KOPT-K1 (cell line): ENCODE measurements around the gene CSN3.

Experiments
- H3K27ac ChIP-seq: fragments of 200-600 bp; sonication (generic); 2 replicates; pipeline ENCODE4 v1.5.1; 2016; ENCODE audit warnings: antibody characterized with exemption, mild to moderate bottlenecking, low read depth, low read length; ENCODE audit not compliant: poor library complexity, severe bottlenecking
- H3K36me3 ChIP-seq: fragments of 200-600 bp; sonication (generic); 2 replicates; pipeline ENCODE4 v1.5.1; 2017; ENCODE audit warnings: antibody characterized with exemption, mild to moderate bottlenecking, low read length, moderate library complexity; ENCODE audit not compliant: insufficient read depth
- H3K9me3 ChIP-seq: fragments of 200-600 bp; sonication (generic); 2 replicates; pipeline ENCODE4 v1.5.1; 2017; ENCODE audit warnings: antibody characterized with exemption, low read length, mild to moderate bottlenecking; ENCODE audit not compliant: insufficient read depth, poor library complexity, severe bottlenecking

The CSN3 gene

DNA sequence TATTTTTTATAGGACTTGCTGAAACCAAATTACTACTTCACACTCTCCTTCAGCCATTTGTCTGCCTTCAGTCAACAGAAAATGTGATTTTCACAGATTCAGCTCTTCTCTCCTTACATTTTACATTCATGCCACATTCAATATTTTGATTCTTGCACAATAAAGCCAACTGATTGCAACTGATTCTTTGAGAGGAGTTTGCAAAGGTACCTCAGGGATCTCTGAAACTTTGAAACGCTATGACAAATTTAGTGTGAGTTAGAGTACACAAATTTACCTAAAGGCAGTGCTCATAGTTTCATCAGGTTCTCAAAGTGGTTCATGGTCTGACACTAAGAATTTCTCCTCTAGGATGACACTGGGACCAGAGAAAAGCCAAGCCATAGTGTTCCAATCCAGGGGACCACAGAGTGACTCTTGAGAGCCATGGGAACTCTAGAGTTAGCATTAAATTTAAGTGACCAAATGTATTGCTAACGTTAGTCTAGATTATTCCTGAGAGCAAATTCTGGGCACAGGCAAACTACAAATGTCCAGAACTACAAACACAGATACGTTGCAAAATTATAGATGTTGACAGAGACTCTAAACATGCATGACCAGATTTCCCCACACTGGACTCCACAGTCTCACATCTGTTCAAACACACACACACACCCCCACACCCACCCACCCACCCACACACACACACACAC lies 9.0 kb downstream of the CSN3 start:
- H3K9me3 ChIP-seq: no peaks in the 10 kb centered on the region
- H3K27ac ChIP-seq: no peak overlapping the region
- no peaks in the 10 kb centered on the region for H3K36me3 ChIP-seq

DNA sequence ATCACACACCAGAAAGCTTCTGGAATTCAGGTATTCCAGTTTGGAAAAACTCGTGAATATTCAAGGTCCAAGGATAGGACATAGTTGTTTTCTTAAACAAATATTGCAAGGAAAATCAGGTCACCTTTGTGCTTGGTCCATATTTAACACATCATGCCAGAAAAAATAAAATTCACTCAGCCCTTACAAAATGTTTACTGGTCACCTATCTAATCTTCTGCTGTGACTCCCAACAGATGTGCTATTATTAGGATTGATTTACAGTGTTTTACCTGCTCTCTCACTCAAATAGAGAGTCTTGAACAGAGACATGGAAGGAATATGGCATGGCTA lies 9.5 kb downstream of the CSN3 start:
- Histone ChIP-seq H3K36me3 (no peaks in the 10 kb centered on the region), H3K27ac (no peak overlapping the region), H3K9me3 (no peaks in the 10 kb centered on the region)

DNA sequence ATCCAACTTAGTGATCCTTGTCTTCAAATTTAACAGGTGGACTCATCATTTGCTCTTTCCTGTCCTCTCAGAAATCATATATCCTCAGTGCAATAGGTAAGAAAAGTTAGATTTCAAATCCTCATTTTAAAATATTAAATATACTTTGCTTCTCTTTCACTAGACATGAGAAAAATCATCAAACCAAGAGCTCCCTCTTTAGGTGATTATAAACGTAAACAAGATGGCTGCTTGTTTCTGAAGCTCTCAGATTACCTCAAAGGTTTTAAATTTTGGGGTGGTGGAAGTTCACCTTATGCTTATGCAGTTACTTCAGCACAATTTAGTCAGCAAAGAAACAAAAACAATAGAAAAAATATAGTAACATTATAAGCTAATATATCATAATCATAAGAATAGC lies 27.3 kb downstream of the CSN3 start:
- H3K9me3 ChIP-seq: no peaks in the 10 kb centered on the region
- no peak overlapping the region for H3K27ac ChIP-seq

DNA sequence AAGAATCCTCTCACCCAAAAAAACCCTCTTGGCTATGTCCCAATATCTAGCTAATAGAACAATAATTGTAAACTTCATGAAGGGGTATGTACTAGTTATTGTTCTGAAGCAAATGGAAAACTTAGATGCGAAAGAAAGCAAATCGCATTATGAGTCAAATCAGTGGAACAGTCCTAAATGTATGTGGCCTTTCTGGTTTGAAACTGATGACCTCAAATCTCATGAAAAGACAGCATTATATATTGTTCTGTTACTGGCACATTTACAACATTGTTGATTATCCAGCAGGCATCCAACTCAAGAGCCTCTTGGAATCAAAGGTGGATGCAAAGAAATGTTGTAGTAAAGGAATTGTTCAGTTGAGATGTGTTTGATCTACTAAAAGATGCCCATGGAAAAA lies 34.7 kb downstream of the CSN3 start:
- Histone ChIP-seq H3K9me3 (no peaks in the 10 kb centered on the region), H3K27ac (no peak overlapping the region), H3K36me3 (no peaks in the 10 kb centered on the region)

More for the DNA sequence above, 27.3 kb downstream of the CSN3 start:
- no peaks in the 10 kb centered on the region for H3K36me3 ChIP-seq

DNA sequence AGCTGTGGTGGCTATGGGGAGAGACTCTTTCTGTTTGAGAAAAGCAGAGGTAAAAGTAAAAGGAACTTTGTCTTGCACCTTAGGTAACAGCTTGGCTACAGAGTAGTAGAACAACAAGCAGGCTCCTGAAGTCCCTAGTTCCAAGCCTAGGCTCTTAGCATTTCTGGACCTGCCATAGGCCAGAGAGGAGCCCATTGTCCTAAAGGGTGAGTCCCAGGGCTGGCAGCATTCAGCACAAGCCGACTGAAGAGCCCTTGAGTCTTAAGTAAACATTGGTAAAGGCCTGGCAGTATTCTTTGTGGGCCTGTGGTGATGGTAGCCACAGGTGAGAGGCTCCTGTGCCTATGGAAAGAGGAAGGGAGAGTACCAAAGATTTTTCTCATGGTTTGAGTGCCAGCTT lies 38.2 kb downstream of the CSN3 start:
- Histone ChIP-seq H3K9me3 (no peaks in the 10 kb centered on the region), H3K36me3 (no peaks in the 10 kb centered on the region), H3K27ac (no peak overlapping the region)

DNA sequence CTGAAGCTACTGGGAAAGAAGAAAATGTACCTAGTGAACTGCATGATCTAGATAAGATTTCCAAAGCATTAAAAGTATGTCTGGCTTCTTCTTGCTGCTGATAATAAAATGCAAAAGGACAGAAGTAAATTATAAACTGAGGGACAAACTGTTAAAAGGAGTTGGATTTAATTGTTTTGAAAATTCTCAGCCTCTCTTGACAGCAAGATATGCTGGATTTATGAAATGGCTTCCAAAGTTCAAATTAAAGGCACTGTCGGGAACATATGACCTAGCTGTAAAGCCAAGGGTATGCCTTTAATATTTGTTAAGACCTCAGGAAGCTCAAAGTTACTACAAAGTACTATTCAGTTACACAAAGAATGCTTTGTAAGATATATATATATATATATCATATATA lies 46.3 kb downstream of the CSN3 start:
- no peaks in the 10 kb centered on the region for H3K9me3 ChIP-seq

DNA sequence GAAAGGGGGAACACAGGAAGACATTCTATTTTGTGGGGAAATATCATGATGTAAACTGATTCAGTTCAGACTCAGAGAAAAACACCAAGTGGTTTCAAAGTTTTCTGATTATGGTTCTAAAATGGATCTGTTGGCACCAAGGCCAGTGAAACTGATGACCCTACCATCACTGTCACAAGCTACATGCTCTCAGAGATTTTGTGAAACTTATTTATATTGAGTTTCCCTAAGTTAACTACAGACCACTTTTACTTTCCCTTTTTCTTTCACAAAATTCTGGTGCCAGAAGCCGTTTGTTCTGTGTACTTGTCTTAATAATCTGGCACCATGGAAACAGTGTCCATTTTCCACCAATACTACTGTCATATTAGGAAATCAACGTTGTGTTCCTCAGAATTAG lies 48.9 kb downstream of the CSN3 start:
- Histone ChIP-seq H3K9me3 (no peaks in the 10 kb centered on the region), H3K27ac (no peak overlapping the region), H3K36me3 (no peaks in the 10 kb centered on the region)

More for the DNA sequence above, 46.3 kb downstream of the CSN3 start:
- Histone ChIP-seq H3K36me3 (no peaks in the 10 kb centered on the region), H3K27ac (no peak overlapping the region)

DNA sequence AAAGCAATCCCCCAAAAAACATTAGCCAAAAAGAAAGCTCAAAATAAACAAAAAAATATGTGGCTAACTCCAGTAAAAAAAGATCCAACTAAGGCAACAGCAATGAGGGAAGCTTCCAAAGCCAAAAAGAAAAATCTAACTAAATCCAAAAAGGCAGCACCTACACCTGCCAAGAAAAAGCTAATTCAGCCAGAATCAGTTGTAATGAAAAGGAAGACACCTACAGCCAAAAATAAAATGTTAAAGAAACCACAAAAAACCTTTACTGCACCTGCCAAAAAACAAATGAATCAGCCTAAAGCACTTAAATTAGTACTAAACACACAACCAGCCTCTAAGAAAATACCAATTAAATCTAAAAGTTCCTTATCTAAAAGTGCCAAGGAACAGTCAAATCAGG lies 55.2 kb downstream of the CSN3 start:
- Histone ChIP-seq H3K27ac (no peak overlapping the region), H3K36me3 (no peaks in the 10 kb centered on the region), H3K9me3 (no peaks in the 10 kb centered on the region)

DNA sequence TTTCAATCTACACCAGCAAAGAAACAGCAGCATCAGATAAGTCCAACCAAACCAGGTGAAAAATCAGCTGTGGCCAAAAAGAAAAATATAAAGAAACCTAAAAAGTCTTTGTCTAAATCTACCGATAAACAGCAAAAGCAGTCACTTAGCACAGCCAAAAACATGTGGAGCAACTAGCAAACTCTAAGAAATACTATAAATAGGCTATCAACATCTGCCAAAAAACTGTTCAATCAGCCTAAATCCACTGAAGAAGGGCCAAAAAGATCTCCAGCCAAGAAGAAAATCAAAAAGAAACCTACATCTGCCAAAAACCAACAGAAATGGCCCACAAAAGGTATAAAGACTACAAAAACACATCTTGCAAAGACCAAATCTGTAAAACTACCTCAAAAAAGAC lies 55.7 kb downstream of the CSN3 start:
- Histone ChIP-seq H3K9me3 (no peaks in the 10 kb centered on the region), H3K27ac (no peak overlapping the region), H3K36me3 (no peaks in the 10 kb centered on the region)

DNA sequence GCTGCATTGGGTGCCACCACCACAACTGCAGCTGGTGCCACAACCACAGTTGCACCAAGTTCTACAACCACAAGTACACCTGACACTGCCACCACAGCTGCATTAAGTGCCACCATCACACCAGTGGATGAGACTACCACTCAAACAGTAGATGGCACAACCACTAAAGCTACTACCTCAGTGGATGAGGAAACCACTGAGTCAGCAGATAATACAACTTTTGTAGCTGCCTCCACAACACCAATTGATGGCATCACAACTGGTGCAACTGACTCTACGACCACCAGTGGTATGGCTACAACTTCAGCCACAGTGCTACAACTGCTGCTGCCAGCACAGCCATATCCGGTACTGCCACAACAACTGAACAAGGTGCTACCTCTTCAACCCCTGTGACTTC lies 57.2 kb downstream of the CSN3 start:
- Histone ChIP-seq H3K9me3 (no peaks in the 10 kb centered on the region), H3K36me3 (no peaks in the 10 kb centered on the region), H3K27ac (no peak overlapping the region)

DNA sequence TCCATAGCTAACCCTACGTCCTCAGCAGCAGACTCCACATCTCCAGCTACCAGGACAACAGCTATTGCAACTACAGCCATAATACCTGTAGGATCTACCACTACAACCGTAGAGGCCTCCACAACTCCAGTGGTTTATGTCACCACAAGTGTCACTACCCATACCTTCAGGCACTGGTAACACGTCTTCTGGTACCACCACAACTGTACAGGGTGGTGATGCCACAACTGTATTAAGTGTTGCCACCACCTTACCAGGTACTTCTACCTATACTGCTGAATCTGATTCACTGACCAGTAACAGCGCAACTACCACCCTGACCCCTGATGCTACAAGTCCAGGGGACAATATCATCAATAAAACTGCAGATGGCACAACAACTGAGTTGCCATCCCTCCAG lies 57.8 kb downstream of the CSN3 start:
- Histone ChIP-seq H3K36me3 (no peaks in the 10 kb centered on the region), H3K27ac (no peak overlapping the region), H3K9me3 (no peaks in the 10 kb centered on the region)
